Liver (tissue), 9 donors: Measurements from ENCODE around the gene SPATC1L. TPM values are rescaled to one million over a fixed set of nuclear protein-coding genes. Genes with fewer than 3 reads are reported as not detected.

Source experiments
- DNase-seq: peaks from one replicate; pipeline ENCODE4 v3.0.0-alpha.2; 2017; ENCODE audit warnings: low spot score
- H3K27ac ChIP-seq, 2 donors: one replicate each; pipeline ENCODE4 v1.7.0; 2013; ENCODE audit warnings: inconsistent platforms in 2 of 2, low read length in 2 of 2, control low read depth in 1 of 2, low read depth in 1 of 2, mild to moderate bottlenecking in 1 of 2
- H3K27me3 ChIP-seq, 4 donors: one replicate each; pipeline versions ENCODE4 v1.6.1 to v1.7.0; 2013; ENCODE audit warnings: low read length in 3 of 4, inconsistent platforms in 1 of 4, mild to moderate bottlenecking in 1 of 4, moderate library complexity in 1 of 4; ENCODE audit not compliant: control insufficient read depth in 4 of 4, insufficient read depth in 4 of 4
- H3K36me3 ChIP-seq, 4 donors: one replicate each; pipeline versions ENCODE4 v1.6.1 to v1.7.0; 2013; ENCODE audit warnings: low read length in 3 of 4, mild to moderate bottlenecking in 3 of 4, low read depth in 1 of 4, moderate library complexity in 1 of 4; ENCODE audit not compliant: control insufficient read depth in 4 of 4, insufficient read depth in 3 of 4
- H3K4me1 ChIP-seq, 4 donors: one replicate each; pipeline versions ENCODE4 v1.6.1 to v1.7.0; 2013; ENCODE audit warnings: low read length in 3 of 4, mild to moderate bottlenecking in 3 of 4, moderate library complexity in 1 of 4; ENCODE audit not compliant: control insufficient read depth in 4 of 4, insufficient read depth in 4 of 4
- H3K4me3 ChIP-seq, 3 donors: one replicate each; pipeline versions ENCODE4 v1.6.1 to v1.7.0; 2013; ENCODE audit warnings: low read length in 3 of 3, control low read depth in 1 of 3, low read depth in 1 of 3, mild to moderate bottlenecking in 1 of 3
- H3K9ac ChIP-seq, 2 donors: one replicate each; pipeline ENCODE4 v1.7.0; 2013; ENCODE audit warnings: low read length in 2 of 2, mild to moderate bottlenecking in 2 of 2, moderate library complexity in 2 of 2, control low read depth in 1 of 2, low read depth in 1 of 2
- H3K9me3 ChIP-seq, 4 donors: one replicate each; pipeline versions ENCODE4 v1.6.1 to v1.7.0; 2013; ENCODE audit warnings: low read length in 3 of 4; ENCODE audit not compliant: control insufficient read depth in 4 of 4
- EGR1 ChIP-seq, 2 donors: IDR thresholded peaks; 2 replicates each; pipeline ENCODE4 v1.6.1; 2016 to 2018; ENCODE audit warnings: antibody characterized with exemption in 2 of 2, low read depth in 2 of 2
- FOXA1 ChIP-seq: IDR thresholded peaks from 2 replicates; pipeline ENCODE4 v1.6.1; 2016; ENCODE audit warnings: antibody characterized with exemption
- FOXA2 ChIP-seq: IDR thresholded peaks from 2 replicates; pipeline ENCODE4 v1.6.1; 2016; ENCODE audit warnings: antibody characterized with exemption
- HNF4A ChIP-seq, 2 donors: conservative IDR thresholded peaks; 2 replicates each; pipeline ENCODE4 v1.6.1; 2016; ENCODE audit warnings: antibody characterized with exemption in 2 of 2, mild to moderate bottlenecking in 2 of 2
- HNF4G ChIP-seq: IDR thresholded peaks from 2 replicates; pipeline ENCODE4 v1.6.1; 2016; ENCODE audit warnings: antibody characterized with exemption
- JUND ChIP-seq, 2 donors: IDR thresholded peaks; 2 replicates each; pipeline ENCODE4 v1.6.1; 2016; ENCODE audit warnings: antibody characterized with exemption in 2 of 2
- MAX ChIP-seq: IDR thresholded peaks from 2 replicates; pipeline ENCODE4 v1.6.1; 2016; ENCODE audit warnings: antibody characterized with exemption
- NR2F2 ChIP-seq: IDR thresholded peaks from 2 replicates; pipeline ENCODE4 v1.6.1; 2016; ENCODE audit warnings: antibody characterized with exemption
- RAD21 ChIP-seq, 2 donors: IDR thresholded peaks; 2 replicates each; pipeline ENCODE4 v1.6.1; 2016; ENCODE audit warnings: antibody characterized with exemption in 2 of 2, mild to moderate bottlenecking in 2 of 2
- REST ChIP-seq: IDR thresholded peaks from 2 replicates; pipeline ENCODE4 v1.6.1; 2016; ENCODE audit warnings: antibody characterized with exemption, mild to moderate bottlenecking
- RXRA ChIP-seq, 2 donors: IDR thresholded peaks; 2 replicates each; pipeline ENCODE4 v1.6.1; 2017 to 2018; ENCODE audit warnings: antibody characterized with exemption in 2 of 2, mild to moderate bottlenecking in 1 of 2
- SP1 ChIP-seq: IDR thresholded peaks from 2 replicates; pipeline ENCODE4 v1.6.1; 2018; ENCODE audit warnings: antibody characterized with exemption, mild to moderate bottlenecking
- TAF1 ChIP-seq: conservative IDR thresholded peaks from 2 replicates; pipeline ENCODE4 v1.6.1; 2016; ENCODE audit warnings: antibody characterized with exemption, mild to moderate bottlenecking
- YY1 ChIP-seq: IDR thresholded peaks from 2 replicates; pipeline ENCODE4 v1.6.1; 2016; ENCODE audit warnings: antibody characterized with exemption, mild to moderate bottlenecking
- ZBTB33 ChIP-seq: IDR thresholded peaks from 2 replicates; pipeline ENCODE4 v1.6.1; 2016; ENCODE audit warnings: antibody characterized with exemption
- WGBS: extraction: QIAGEN DNeasy Blood & Tissue Kit; methylation state at CpG from one replicate; pipeline ENCODE4 v1.1.7; 2013; 5-methylcytosine and 5-hydroxymethylcytosine counted together
- polyA plus RNA-seq, 2 donors: library from polyadenylated mRNA; stranded (reverse) in 1 of 2; unstranded in 1 of 2; fragments of 200-250 nt in 1 of 2; fragments of >200 nt in 1 of 2; fragmentation: Nextera tagmentation in 1 of 2; extraction: Ambion mirVana in 1 of 2; gene quantifications; one replicate each; pipeline versions ENCODE4 v1.2.1 to v1.2.3, GENCODE V29; 2013 to 2015
- total RNA-seq, 2 donors: library from RNA; depleted of rRNA; stranded (reverse); fragments of >200 nt; gene quantifications; one replicate each; pipeline ENCODE4 v1.2.3, GENCODE V29; 2014
- TF ChIP-seq, protein P1 (sequence below): IDR thresholded peaks from 2 replicates; pipeline ENCODE4 v1.6.1; 2016; ENCODE audit warnings: antibody characterized with exemption
- TF ChIP-seq, protein P2 (sequence below): fragments of 150-350 bp; IDR thresholded peaks from 2 replicates; pipeline ENCODE4 v1.5.1; 2017; ENCODE audit warnings: improper control_type of control experiment, low read depth, low read length; ENCODE audit not compliant: missing input control
- donor health status: healthy.
- donor health status: healthy.
- donor health status: healthy.
- donor health status: healthy.
- donor health status: healthy.

Gene SPATC1L
- total and polyA plus RNA-seq, 4 donors: 0.33 to 3.5 (median 0.79) TPM

DNA sequence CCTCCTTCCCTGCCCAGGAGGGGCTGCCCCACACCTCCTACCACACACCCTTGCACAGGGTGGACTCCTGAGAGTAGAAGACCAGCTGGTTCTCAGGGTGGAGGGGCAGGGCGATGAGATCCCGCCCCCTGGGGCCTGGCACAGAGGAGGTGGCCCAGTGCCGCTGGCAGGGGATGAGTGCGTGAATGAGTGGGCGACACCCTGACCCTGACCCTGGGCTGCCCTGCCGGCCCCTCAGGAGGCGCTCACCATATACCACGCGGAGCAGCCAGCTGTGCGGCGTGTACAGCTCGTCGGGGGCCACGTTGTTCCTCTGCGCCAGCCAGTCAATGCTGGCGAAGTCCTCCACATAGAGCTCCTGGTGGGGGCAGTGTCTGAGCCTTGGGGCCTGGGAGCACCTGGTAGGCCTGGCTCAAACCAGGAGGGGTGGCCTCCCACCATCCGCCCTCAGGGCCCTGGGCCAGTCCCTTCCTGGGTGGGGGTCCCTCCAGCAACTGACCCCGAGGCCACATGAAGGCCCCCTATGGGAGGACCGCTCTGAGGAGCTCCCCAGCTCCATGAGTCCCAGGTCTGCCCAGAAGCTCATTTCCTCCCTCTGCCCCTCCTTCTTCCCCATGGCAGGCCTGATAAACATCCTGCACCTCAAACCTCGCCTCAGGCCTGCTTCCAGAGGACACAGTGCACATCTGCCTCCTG lies 31.3 kb upstream of the SPATC1L start:
- Histone ChIP-seq H3K9me3 (no peaks in the 10 kb centered on the region), H3K36me3 (peaks cover 17 to 72% (median 41%) of the 10 kb centered on the region in 4 donors), H3K27me3 (no peaks in the 10 kb centered on the region), H3K27ac (no peak overlapping the region), H3K4me1 (peaks cover 0 to 2% (median 0%) of the 10 kb centered on the region in 4 donors), H3K9ac (no peak overlapping the region), H3K4me3 (no peak overlapping the region)
- TF ChIP-seq, protein P1, sequence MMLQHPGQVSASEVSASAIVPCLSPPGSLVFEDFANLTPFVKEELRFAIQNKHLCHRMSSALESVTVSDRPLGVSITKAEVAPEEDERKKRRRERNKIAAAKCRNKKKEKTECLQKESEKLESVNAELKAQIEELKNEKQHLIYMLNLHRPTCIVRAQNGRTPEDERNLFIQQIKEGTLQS: no peak
- no peak for TF ChIP-seq NR2F2
- no peak for TF ChIP-seq MAX
- no peak for TF ChIP-seq HNF4A (conservative IDR thresholded peaks at IDR 0.05)
- no peak for TF ChIP-seq ZBTB33
- TF ChIP-seq TAF1: no peak
- TF ChIP-seq YY1: no peak
- TF ChIP-seq FOXA2: no peak
- TF ChIP-seq, protein P2, sequence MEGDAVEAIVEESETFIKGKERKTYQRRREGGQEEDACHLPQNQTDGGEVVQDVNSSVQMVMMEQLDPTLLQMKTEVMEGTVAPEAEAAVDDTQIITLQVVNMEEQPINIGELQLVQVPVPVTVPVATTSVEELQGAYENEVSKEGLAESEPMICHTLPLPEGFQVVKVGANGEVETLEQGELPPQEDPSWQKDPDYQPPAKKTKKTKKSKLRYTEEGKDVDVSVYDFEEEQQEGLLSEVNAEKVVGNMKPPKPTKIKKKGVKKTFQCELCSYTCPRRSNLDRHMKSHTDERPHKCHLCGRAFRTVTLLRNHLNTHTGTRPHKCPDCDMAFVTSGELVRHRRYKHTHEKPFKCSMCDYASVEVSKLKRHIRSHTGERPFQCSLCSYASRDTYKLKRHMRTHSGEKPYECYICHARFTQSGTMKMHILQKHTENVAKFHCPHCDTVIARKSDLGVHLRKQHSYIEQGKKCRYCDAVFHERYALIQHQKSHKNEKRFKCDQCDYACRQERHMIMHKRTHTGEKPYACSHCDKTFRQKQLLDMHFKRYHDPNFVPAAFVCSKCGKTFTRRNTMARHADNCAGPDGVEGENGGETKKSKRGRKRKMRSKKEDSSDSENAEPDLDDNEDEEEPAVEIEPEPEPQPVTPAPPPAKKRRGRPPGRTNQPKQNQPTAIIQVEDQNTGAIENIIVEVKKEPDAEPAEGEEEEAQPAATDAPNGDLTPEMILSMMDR: no peak
- TF ChIP-seq JUND (IDR thresholded peaks at IDR 0.05): no peak
- TF ChIP-seq FOXA1: no peak
- TF ChIP-seq HNF4G: no peak
- TF ChIP-seq SP1: no peak
- TF ChIP-seq RAD21 (IDR thresholded peaks at IDR 0.05): no peak
- TF ChIP-seq RXRA (IDR thresholded peaks at IDR 0.05): no peak
- TF ChIP-seq REST: no peak
- no peak for TF ChIP-seq EGR1 (IDR thresholded peaks at IDR 0.05; ENCODE audit: low read depth in 2 of 2)
- no peak for DNase-seq
- 87% methylated on average over 20 of the region's 20 CpGs for WGBS
